Hematopoietic multipotent progenitor cell (in vitro differentiated cells): ENCODE results near the gene KLHL26. TPM values are rescaled to one million over a fixed set of nuclear protein-coding genes. Genes with fewer than 3 reads are reported as not detected.

ENCODE experiments used
- DNase-seq, 3 donors: peaks; one replicate each; pipeline ENCODE4 v3.0.0-alpha.2; 2011 to 2015; ENCODE audit warnings: low read depth in 2 of 3, low spot score in 2 of 3
- total RNA-seq: library from RNA; depleted of rRNA; stranded (reverse); fragments of >200 nt; gene quantifications from one replicate; pipeline ENCODE4 v1.2.3, GENCODE V29; 2012

The KLHL26 gene
- total RNA-seq, 1 donor, result 11.0 TPM

- no peak for DNase-seq
Measured at GRCh38 chr19:18660939-18661670, 24.3 kb downstream of the KLHL26 start.

- DNase-seq, result no peak
Measured at GRCh38 chr19:18662972-18663732, 26.3 kb downstream of the KLHL26 start.

GRCh38 chr19:18663940-18664530 is 27.2 kb downstream of the KLHL26 start:
- DNase-seq, result peak in 2 of 3 donors; percentile 57 to 67

- DNase-seq, result no peak
Measured at GRCh38 chr19:18665771-18666202, 29.0 kb downstream of the KLHL26 start.

- DNase-seq, result no peak
Measured at GRCh38 chr19:18666317-18666716, 29.5 kb downstream of the KLHL26 start.

- no peak for DNase-seq
Measured at GRCh38 chr19:18666784-18667183, 30.0 kb downstream of the KLHL26 start.

- no peak for DNase-seq
Measured at GRCh38 chr19:18667531-18668251, 30.9 kb downstream of the KLHL26 start.

GRCh38 chr19:18668252-18668631 is 31.4 kb downstream of the KLHL26 start:
- no peak for DNase-seq

GRCh38 chr19:18668744-18669523 is 32.1 kb downstream of the KLHL26 start:
- no peak for DNase-seq

- DNase-seq, result no peak
Measured at GRCh38 chr19:18669524-18669817, 32.6 kb downstream of the KLHL26 start.

- no peak for DNase-seq
Measured at GRCh38 chr19:18669883-18670282, 33.1 kb downstream of the KLHL26 start.

- DNase-seq, result no peak
Measured at GRCh38 chr19:18670312-18670711, 33.5 kb downstream of the KLHL26 start.

GRCh38 chr19:18671303-18672043 is 34.6 kb downstream of the KLHL26 start:
- no peak for DNase-seq

- DNase-seq, result no peak
Measured at GRCh38 chr19:18672044-18672451, 35.2 kb downstream of the KLHL26 start.

- DNase-seq, result no peak
Measured at GRCh38 chr19:18672606-18673337, 35.9 kb downstream of the KLHL26 start.

GRCh38 chr19:18674616-18675015 is 37.8 kb downstream of the KLHL26 start:
- no peak for DNase-seq

GRCh38 chr19:18675779-18676178 is 39.0 kb downstream of the KLHL26 start:
- peak in 2 of 3 donors; percentile 42 to 66 for DNase-seq

- DNase-seq, result no peak
Measured at GRCh38 chr19:18676692-18677091, 39.9 kb downstream of the KLHL26 start.

- DNase-seq, result no peak
Measured at GRCh38 chr19:18677156-18677555, 40.3 kb downstream of the KLHL26 start.
